NCI-H1436 treated with DMSO at 0.1 percent for 48 hours (cell line): ENCODE measurements around the gene BDKRB1.

Experiments
- DNase-seq: peaks from one replicate; lab custom pipeline; 2025; lab: John Stamatoyannopoulos, UW

BDKRB1 gene

GRCh38 chr14:96281486-96281885 is 25.5 kb downstream of the BDKRB1 start:
- DNase-seq = no peak

- no peak for DNase-seq
Observed at GRCh38 chr14:96284008-96284407, 28.0 kb downstream of the BDKRB1 start.

- DNase-seq = no peak
Observed at GRCh38 chr14:96284430-96284829, 28.4 kb downstream of the BDKRB1 start.

- no peak for DNase-seq
Observed at GRCh38 chr14:96285667-96286066, 29.7 kb downstream of the BDKRB1 start.

GRCh38 chr14:96286251-96286650 is 30.2 kb downstream of the BDKRB1 start:
- no peak for DNase-seq

GRCh38 chr14:96287856-96288255 is 31.8 kb downstream of the BDKRB1 start:
- no peak for DNase-seq

GRCh38 chr14:96294246-96294645 is 38.2 kb downstream of the BDKRB1 start:
- no peak for DNase-seq

- DNase-seq = no peak
Observed at GRCh38 chr14:96297000-96297399, 41.0 kb downstream of the BDKRB1 start.

GRCh38 chr14:96297997-96298515 is 42.0 kb downstream of the BDKRB1 start:
- DNase-seq = no peak

- no peak for DNase-seq
Observed at GRCh38 chr14:96299441-96299840, 43.4 kb downstream of the BDKRB1 start.

GRCh38 chr14:96303981-96304380 is 48.0 kb downstream of the BDKRB1 start:
- DNase-seq = no peak

GRCh38 chr14:96304956-96305355 is 48.9 kb downstream of the BDKRB1 start:
- no peak for DNase-seq

- DNase-seq = no peak
Observed at GRCh38 chr14:96307434-96307833, 51.4 kb downstream of the BDKRB1 start.

GRCh38 chr14:96309133-96309895 is 53.3 kb downstream of the BDKRB1 start:
- DNase-seq = no peak

- DNase-seq = no peak
Observed at GRCh38 chr14:96309896-96310330, 53.9 kb downstream of the BDKRB1 start.

GRCh38 chr14:96310906-96311305 is 54.9 kb downstream of the BDKRB1 start:
- DNase-seq = no peak
